Smooth muscle cell of the brain vasculature (primary cell): Measurements from ENCODE around the gene FXYD4.
"Not testable (repeated sequence)": the region's sequence is repeated elsewhere in the genome, so short reads cannot be mapped to it uniquely, and the experiment has no call there.

Experiments used
- DNase-seq: peaks from one replicate; pipeline ENCODE4 v3.0.0-alpha.2; 2012; ENCODE audit warnings: low read depth, low spot score

Gene FXYD4, protein sequence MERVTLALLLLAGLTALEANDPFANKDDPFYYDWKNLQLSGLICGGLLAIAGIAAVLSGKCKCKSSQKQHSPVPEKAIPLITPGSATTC

DNA sequence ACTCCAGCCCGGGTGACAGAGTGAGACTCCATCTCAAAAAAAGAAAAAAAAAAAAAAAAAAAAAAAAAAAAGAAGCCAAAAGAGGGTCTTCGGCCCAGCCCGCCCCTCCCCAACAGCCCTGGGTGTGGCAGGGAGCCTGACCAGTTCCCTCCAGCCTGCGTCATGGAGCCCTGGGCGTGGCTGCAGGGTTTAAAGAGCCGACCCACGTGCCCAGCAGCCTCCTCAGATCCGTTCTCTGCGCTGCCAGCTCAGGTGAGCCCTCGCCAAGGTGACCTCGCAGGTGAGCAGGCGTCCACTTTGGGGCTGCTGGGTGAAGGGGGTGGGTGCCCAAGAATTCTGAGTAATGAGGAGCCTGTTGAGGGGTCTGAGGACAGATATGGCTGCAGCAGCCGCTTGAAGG lies at the start of gene FXYD4:
Gene FXYD4 (plus strand): TSS at position 219 of the 400 bp plus-strand sequence. CDS start 2,111 bp downstream, outside the sequence.
- no peak for DNase-seq

DNA sequence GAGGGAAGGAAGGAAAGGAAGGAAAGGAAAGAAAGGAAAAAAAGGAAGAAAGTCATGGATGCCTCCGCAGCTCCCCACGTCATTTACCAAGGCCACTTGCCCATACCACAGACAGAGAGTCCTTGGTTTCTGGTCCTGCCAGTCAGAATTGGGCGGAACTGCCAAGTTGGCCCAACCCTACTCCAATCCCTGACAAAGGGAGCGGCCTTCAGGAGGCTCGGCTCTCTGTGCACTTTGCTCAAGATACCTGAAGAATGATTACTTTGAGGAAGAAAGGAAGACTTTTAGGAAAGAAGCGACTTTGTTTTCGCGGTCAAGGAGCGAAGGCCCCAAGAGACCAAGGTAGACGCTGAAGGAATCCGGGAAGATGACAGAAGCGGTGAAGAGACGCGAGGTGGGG lies 49.1 kb upstream of the FXYD4 start:
- no peak for DNase-seq

DNA sequence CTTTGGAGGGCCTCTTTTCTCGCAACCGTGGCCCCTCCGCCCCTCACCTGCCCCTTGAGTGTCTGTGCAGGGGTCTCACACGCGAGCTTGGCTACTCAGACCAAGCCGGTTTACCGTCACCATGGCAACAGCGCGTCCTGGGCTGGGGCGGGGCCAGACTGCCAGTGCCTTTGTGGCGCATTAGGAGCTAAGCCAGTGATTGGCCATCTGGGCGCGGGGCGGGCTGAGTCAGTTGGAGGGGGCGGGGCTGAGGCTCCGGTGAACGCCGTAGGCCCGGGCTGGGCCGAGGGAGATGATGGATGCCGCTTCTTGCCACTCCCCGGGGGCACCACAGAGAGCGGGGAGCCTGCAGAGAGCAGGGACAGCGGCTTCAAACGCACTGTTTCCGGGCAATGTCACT lies 48.7 kb upstream of the FXYD4 start:
- DNase-seq: peak; percentile 36

DNA sequence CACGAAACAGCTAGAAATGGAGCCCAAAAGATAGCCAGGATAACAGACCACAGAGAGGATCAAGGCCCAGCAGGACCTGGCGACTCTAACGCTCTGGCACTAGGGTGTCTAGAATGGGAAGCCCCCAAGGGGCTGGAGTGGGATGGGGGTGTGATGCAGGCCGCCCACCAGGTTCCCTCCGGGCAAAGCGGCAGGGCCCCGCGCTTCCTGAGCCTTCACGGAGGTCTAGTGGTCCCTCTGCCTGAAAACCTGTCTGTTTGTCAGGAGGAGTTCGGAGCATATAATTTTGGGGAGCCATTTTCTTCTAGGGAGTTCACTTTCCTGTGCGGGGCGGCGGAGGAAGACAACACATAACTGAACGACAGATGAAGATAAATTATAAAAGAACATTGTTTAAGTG lies 48.2 kb upstream of the FXYD4 start:
- DNase-seq: no peak

DNA sequence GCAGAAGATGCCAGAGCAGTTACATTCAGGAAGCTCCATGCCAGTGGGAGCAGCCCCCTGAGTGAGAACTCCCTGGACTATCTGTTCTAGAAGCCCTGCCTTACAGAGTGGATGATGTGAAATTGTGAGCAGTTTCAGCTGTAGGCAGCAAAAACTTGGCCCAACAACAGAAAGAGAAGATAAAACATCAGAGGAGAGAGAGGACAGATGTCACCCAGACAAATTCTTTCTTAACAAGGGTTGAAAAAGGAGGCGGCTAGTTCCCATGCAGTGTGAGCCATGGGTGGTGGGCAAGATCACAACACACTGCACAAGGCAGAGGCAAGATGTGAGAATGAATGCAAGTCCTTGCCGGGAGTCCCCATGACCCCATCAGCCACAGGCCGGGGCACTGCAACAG lies 46.6 kb upstream of the FXYD4 start:
- no peak for DNase-seq

DNA sequence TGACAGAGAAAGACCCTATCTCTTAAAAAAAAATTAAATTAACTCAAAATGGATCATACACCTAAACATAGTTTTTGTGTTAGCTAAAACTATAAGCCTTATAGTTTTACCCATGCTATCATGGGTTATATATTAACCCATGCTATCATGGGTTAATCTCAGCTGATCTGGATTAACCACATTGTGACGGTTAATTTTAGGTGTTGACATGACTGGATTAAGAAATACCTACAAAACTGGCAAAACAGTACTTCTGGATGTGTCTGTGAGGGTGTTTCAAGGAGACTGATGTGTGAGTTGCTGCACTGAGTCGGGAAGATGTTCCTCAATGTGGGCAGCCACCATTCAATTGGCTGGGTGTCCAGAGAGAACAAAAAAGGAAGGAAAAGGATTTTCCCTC lies 44.3 kb upstream of the FXYD4 start:
- no peak for DNase-seq

DNA sequence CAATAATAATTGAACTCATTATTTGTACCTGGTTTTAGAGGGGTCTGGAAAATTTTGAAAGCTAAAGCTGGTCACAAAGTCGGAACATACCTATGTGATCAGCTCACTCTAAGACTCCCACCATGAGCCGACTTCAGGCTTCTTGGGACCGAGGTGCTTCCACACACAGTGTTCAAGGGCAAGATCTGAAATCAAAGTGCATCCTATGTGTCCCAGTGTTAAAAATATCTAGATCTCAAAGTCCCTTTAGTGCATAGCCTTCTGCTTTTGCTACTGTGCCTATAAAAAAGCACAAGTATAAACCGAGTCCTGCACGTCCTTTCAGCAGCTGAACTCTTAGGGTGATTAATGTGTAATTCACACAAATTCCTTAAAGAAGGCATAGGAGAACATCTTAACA lies 43.5 kb upstream of the FXYD4 start:
- DNase-seq: no peak

DNA sequence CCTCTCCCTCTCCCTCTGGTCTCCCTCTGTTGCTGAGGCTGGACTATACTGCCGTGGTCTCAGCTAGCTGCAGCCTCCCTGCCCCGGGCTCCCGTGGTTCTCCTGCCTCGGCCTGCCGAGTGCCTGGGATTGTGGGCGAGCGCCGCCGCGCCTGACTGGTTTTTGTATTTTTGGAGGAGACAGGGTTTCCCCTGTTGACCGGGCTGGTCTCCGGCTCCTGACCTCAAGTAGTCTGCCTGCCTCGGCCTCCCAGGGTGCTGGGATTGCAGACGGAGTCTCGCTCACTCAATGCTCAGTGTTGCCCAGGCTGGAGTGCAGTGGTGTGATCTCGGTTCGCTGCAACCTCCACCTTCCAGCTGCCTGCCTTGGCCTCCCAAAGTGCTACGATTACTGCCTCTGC lies 42.6 kb upstream of the FXYD4 start:
- DNase-seq: not testable (repeated sequence)

DNA sequence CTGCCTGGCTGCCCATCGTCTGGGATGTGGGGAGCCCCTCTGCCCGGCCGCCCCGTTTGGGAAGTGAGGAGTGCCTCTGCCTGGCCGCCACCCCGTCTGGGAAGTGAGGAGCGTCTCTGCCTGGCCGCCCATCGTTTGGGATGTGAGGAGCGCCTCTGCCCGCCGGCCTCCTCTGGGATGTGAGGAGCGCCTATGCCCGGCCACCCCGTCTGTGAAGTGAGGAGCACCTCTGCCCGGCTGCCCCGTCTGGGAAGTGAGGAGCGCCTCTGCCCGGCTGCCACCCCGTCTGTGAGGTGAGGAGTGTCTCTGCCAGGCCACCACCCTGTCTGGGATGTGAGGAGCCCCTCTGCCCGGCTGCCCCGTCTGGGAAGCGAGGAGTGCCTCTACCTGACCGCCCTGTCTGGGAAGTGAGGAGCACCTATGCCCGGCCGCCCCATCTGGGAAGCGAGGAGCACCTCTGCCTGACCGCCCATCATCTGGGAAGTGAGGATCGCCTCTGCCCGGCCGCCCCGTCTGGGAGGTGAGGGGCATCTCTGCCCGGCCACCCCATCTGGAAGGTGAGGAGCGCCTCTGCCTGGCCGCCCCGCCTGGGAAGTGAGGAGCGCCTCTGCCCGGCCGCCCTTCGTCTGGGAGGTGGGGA lies 42.1 kb upstream of the FXYD4 start:
- not testable (repeated sequence) for DNase-seq

DNA sequence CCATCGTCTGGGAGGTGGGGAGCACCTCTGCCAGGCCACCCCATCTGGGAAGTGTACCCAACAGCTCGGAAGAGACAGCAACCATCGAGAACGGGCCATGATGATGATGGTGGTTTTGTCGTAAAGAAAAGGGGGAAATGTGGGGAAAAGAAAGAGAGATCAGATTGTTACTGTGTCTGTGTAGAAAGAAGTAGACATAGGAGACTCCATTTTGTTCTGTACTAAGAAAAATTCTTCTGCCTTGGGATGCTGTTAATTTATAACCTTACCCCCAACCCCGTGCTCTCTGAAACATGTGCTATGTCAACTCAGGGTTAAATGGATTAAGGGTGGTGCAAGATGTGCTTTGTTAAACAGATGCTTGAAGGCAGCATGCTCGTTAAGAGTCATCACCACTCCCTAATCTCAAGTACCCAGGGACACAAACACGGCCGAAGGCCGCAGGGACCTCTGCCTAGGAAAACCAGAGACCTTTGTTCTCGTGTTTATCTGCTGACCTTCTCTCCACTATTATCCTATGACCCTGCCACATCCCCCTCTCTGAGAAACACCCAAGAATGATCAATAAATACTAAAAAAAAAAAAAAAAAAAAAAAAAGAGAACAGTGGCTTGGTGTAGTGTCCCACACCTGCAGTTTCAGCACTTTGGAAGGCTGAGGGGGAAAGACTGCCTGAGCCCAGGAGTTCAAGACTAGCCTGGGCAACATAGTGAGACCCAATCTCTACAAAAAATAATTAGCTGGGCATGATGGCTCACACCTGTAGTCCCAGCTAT lies 41.2 kb upstream of the FXYD4 start:
- not testable (repeated sequence) for DNase-seq

DNA sequence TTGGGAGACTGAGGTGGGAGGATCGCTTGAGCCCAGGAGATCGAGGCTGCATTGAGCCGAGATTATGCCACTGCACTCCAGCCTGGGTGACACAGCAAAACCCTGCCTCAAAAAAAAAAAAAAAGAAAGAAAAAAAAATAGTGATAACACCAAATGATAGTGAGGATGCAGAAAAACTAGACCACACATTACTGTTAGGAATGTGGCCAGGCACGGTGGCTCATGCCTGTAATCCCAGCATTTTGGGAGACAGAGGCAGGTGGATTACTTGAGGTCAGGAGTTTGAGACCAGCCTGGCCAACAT lies 40.7 kb upstream of the FXYD4 start:
- DNase-seq: not testable (repeated sequence)

DNA sequence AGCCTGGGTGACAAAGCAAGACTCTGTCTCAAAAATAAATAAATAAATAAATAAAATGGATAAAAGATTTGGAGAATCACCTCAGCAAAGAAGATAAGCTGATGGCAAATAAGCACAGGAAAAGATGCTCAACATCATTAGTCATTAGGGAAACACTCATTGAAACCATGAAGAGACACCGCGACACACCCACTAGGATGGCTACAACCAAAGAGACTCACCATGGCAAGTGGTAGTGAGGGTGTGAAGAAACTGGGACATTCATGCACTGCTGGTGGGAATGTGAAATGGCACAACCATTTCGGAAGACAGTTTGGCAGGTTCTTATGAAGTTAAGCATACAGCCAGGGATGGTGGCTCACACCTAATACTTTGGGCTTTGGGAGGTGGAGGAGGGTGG lies 37.8 kb upstream of the FXYD4 start:
- DNase-seq: no peak

DNA sequence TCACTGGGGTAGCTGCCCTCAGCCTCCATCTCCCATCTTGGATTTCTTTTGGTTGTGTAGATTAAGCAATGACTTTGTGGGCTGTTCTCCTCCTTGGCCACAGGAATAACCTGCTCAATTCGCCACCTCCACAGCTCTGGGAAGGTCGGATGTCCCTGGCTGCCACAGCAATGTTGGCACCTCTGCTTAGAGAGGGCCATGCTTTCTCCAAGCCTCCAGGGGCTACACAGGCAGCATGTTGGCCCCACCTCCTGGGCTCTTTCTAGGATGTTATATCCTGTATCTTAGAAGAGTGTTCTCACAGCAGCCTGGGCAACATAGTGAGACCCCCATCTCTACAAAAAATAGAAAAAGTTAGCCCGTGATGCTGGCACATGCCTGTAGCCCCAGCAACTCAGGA lies 35.4 kb upstream of the FXYD4 start:
- DNase-seq: no peak

GRCh38 chr10:43336641-43337318 lies 34.7 kb upstream of the FXYD4 start:
- no peak for DNase-seq

DNA sequence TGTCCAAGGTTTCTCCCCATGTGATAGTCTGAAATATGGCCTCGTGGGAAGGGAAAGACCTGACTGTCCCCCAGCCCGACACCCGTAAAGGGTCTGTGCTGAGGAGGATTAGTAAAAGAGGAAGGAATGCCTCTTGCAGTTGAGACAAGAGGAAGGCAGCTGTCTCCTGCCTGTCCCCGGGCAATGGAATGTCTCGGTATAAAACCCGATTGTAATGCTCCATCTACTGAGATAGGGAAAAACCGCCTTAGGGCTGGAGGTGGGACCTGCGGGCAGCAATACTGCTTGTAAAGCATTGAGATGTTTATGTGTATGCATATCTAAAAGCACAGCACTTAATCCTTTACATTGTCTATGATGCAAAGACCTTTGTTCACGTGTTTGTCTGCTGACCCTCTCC lies 33.9 kb upstream of the FXYD4 start:
- not testable (repeated sequence) for DNase-seq

DNA sequence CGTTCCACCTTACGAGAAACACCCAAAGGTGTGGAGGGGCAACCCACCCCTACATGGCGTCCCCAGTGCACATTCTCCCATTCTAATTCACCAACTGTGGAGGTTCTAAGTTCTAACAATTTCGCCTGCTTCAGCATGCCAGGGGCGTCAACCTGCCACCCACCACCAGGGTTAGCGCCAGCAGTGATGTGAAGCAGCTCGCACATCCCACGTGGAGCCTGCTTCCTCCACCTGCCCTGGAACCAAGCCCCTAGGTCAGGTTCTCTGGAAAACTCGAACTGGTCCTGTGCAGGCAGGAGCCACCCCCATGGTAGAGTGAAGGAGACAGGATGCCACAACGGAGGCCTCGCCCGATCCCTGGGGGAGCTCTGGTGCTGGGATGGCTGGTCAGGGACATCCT lies 33.3 kb upstream of the FXYD4 start:
- DNase-seq: no peak

- no peak for DNase-seq
Measured at GRCh38 chr10:43339136-43339535, 32.3 kb upstream of the FXYD4 start.

GRCh38 chr10:43340101-43340500 lies 31.3 kb upstream of the FXYD4 start:
- DNase-seq: no peak

- no peak for DNase-seq
Measured at GRCh38 chr10:43340619-43341018, 30.8 kb upstream of the FXYD4 start.

DNA sequence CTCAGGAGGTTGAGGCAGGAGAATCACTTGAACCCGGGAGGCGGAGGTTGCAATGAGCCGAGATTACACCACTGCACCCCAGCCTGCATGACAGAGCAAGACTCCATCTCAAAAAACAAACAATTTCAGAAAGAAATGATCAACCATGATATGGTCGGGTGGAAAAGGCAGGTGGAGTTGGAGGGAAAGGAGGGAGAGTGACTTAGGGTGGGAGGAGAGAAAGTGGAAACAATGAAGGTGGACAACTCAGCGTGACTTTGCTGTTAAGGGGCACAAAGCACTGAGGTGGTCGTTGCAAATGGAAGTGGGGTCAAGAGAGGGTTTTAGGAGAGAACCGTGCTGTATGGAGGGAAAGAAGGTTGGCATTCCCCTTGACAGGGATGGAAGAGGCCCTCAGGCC lies 30.0 kb upstream of the FXYD4 start:
- no peak for DNase-seq

- DNase-seq: no peak
Measured at GRCh38 chr10:43342279-43343125, 28.9 kb upstream of the FXYD4 start.

DNA sequence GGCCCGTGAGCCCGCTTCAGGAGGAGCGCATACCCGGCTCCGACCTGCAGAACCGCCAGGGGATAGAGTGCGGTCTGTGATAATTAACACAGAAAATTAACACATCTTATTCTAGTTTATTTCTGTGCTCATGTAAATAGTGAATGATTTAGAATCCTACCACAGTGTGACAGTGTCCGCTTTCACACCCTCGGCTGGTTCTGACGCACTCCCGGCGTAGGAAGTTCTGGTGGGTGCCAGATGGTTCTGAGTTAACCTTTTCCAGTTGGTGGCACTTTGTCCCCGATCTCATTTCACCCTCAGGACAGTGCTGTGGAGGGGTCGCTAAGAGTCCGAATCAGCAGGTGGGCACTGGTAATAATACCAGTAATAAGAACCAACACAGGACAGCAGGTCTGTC lies 28.3 kb upstream of the FXYD4 start:
- no peak for DNase-seq
